A673 (cell line): Measurements from ENCODE around the gene AMBRA1. TPM values are rescaled to one million over a fixed set of nuclear protein-coding genes. Genes with fewer than 3 reads are reported as not detected.

ENCODE experiments used
- BruUV-seq: library from RNA; stranded (reverse); fragments of 400-500 nt; replicated peaks from 2 replicates; lab custom pipeline; 2021; lab: Mats Ljungman, UMichigan
- CTCF ChIA-PET: fragments of 300-600 bp; sonication (Branson Sonifier 250); formaldehyde crosslinking; loops from one replicate; lab custom pipeline; 2022; ENCODE audit warnings: antibody characterized with exemption; lab: Charles Lee
- POLR2A ChIA-PET: fragments of 300-600 bp; sonication (Branson Sonifier 250); formaldehyde crosslinking; loops from one replicate; lab custom pipeline; 2022; ENCODE audit warnings: antibody characterized with exemption; ENCODE audit not compliant: low non-redundant PET; lab: Charles Lee
- DNase-seq: peaks from one replicate; pipeline ENCODE4 v3.0.0-alpha.2; 2015; ENCODE audit warnings: low spot score
- H3K27ac ChIP-seq: fragments of 200-600 bp; sonication (generic); 2 replicates; pipeline ENCODE4 v1.5.1; 2016; ENCODE audit warnings: mixed run types, low read depth, mild to moderate bottlenecking, mixed read lengths, antibody characterized with exemption, low read length; ENCODE audit not compliant: poor library complexity, severe bottlenecking
- H3K27me3 ChIP-seq: fragments of 200-600 bp; sonication (generic); replicated peaks from 2 replicates; pipeline ENCODE4 v1.6.1; 2017; ENCODE audit warnings: mixed run types, low read depth, mild to moderate bottlenecking, mixed read lengths, antibody characterized with exemption, low read length; ENCODE audit not compliant: insufficient read depth, poor library complexity
- H3K36me3 ChIP-seq: fragments of 200-600 bp; sonication (generic); 2 replicates; pipeline ENCODE4 v1.6.1; 2016; ENCODE audit warnings: mixed run types, mild to moderate bottlenecking, mixed read lengths, antibody characterized with exemption, low read length; ENCODE audit not compliant: insufficient read depth, poor library complexity, severe bottlenecking
- H3K4me1 ChIP-seq: fragments of 200-600 bp; sonication (generic); 2 replicates; pipeline ENCODE4 v1.6.1; 2017; ENCODE audit warnings: mixed run types, mild to moderate bottlenecking, mixed read lengths, antibody characterized with exemption, low read length; ENCODE audit not compliant: insufficient read depth, poor library complexity, severe bottlenecking
- H3K4me3 ChIP-seq: fragments of 200-600 bp; sonication (generic); 2 replicates; pipeline ENCODE4 v1.5.1; 2016; ENCODE audit warnings: low read depth, mixed run types, mild to moderate bottlenecking, mixed read lengths, low read length; ENCODE audit not compliant: poor library complexity, severe bottlenecking
- H3K9me3 ChIP-seq: fragments of 200-600 bp; sonication (generic); 2 replicates; pipeline ENCODE4 v1.6.1; 2016; ENCODE audit warnings: mixed run types, low read depth, mild to moderate bottlenecking, mixed read lengths, antibody characterized with exemption, low read length; ENCODE audit not compliant: poor library complexity, severe bottlenecking
- CTCF ChIP-seq: fragments of 300-800, 200-600 bp; sonication (generic); conservative IDR thresholded peaks from 2 replicates; pipeline ENCODE4 v1.5.1; 2017; ENCODE audit warnings: low read depth, mild to moderate bottlenecking, antibody characterized with exemption, low read length, moderate library complexity, mixed read lengths
- EZH2 ChIP-seq: fragments of 200-600 bp; sonication (generic); IDR thresholded peaks from 2 replicates; pipeline ENCODE4 v1.6.1; 2017; ENCODE audit warnings: borderline replicate concordance, low read depth, mild to moderate bottlenecking, mixed read lengths, antibody characterized with exemption, low read length; ENCODE audit not compliant: poor library complexity, severe bottlenecking
- intact Hi-C: fragments of 100-400 bp; cut with micrococcal nuclease; formaldehyde crosslinking; loops from one replicate; pipeline ENCODE4 v1.10.0; 2022; ENCODE audit not compliant: unreplicated experiment
- total RNA-seq: library from RNA; stranded (reverse); gene quantifications from 2 replicates; pipeline ENCODE4 v1.2.3, GENCODE V29; 2021

The AMBRA1 gene
- total RNA-seq, 1 experiment from 2014 or later = 78.1 TPM

GRCh38 chr11:46383974-46384701 lies 209.7 kb downstream of the AMBRA1 start:
- Histone ChIP-seq H3K27me3 (peaks cover 17% of the 10 kb centered on the region), H3K36me3 (peaks cover 3% of the 10 kb centered on the region), H3K27ac (no peak overlapping the region), H3K4me3 (no peak overlapping the region), H3K4me1 (peaks cover 32% of the 10 kb centered on the region), H3K9me3 (no peaks in the 10 kb centered on the region)
- no peak for DNase-seq
- CTCF ChIA-PET = interaction anchor here (0.6 to 1.7 kb wide), 6 partner anchors 8 to 241 kb away, joined by 3 to 8 read pairs (median 4); partner anchors contain the start of gene CHRM4
- intact Hi-C loops = loop anchor here (10.0 kb wide), 3 partner anchors 341 to 971 kb away; partner anchors contain the start of gene MYBPC3
- TF ChIP-seq EZH2 (no peak), CTCF (no peak)
- BruUV-seq = no TSS peak
- POLR2A ChIA-PET = no interaction called here

- Histone ChIP-seq H3K36me3 (peaks cover 3% of the 10 kb centered on the region), H3K27me3 (peaks cover 9% of the 10 kb centered on the region), H3K4me1 (peaks cover 24% of the 10 kb centered on the region), H3K4me3 (no peak overlapping the region), H3K9me3 (no peaks in the 10 kb centered on the region), H3K27ac (no peak overlapping the region)
- BruUV-seq = no TSS peak
- CTCF ChIA-PET = interaction anchor here (0.6 to 1.7 kb wide), 10 partner anchors 9 to 241 kb away, joined by 3 to 8 read pairs (median 3); partner anchors contain the start of genes CHRM4 and DGKZ
- POLR2A ChIA-PET = no interaction called here
- intact Hi-C loops = loop anchor here (10.0 kb wide), 3 partner anchors 341 to 971 kb away; partner anchors contain the start of gene MYBPC3
- DNase-seq = no peak
- no peak for TF ChIP-seq EZH2
- TF ChIP-seq CTCF = no peak; the same call in 1 of the 2 replicates
These were observed 210.4 kb downstream of the AMBRA1 start for GRCh38 chr11:46383404-46383758.

- no peaks in the 10 kb centered on the region for H3K9me3 ChIP-seq
- TF ChIP-seq CTCF (peak; percentile 99), EZH2 (no peak)
- H3K4me3 ChIP-seq = peak overlapping the region; percentile 62
- ChIA-PET CTCF (interaction anchor here (0.5 to 1.7 kb wide), 9 partner anchors 9 to 210 kb away, joined by 3 to 8 read pairs (median 3); partner anchors contain the start of genes CHRM4 and DGKZ), POLR2A (no interaction called here)
- no TSS peak for BruUV-seq
- H3K27ac ChIP-seq = peak overlapping the region; percentile 75
- peak; percentile 88 for DNase-seq
- intact Hi-C loops = loop anchor here (10.0 kb wide), 3 partner anchors 342 to 972 kb away; partner anchors contain the start of gene MYBPC3
- peaks cover 4% of the 10 kb centered on the region for H3K27me3 ChIP-seq
- peaks cover 24% of the 10 kb centered on the region for H3K4me1 ChIP-seq
- H3K36me3 ChIP-seq = peaks cover 8% of the 10 kb centered on the region
These were observed 211.0 kb downstream of the AMBRA1 start for GRCh38 chr11:46382646-46383403.
